ENCODE data around the gene PFKFB2.

The PFKFB2 gene

GRCh38 chr1:207088161-207088560 is 35.1 kb downstream of the PFKFB2 start:
- Histone ChIP-seq H3K36me3 (no peaks in the 10 kb centered on the region), H3K27ac (no peak overlapping the region), H3K27me3 (ENCODE audit: insufficient read depth, low read depth, severe bottlenecking) (peaks cover 100% of the 10 kb centered on the region), H3K9me3 (ENCODE audit: severe bottlenecking) (no peaks in the 10 kb centered on the region), H3K4me3 (ENCODE audit: low read depth, low read length) (no peak overlapping the region)
- TF ChIP-seq CTCF (IDR thresholded peaks at IDR 0.05; ENCODE audit: low read depth, low read length) = no peak
- no peak for DNase-seq

GRCh38 chr1:207088701-207089626 is 35.9 kb downstream of the PFKFB2 start, which contains the start of gene C4BPB:
Gene C4BPB (plus strand): TSS chr1:207088860. CDS start chr1:207089532, 672 bp downstream.
- Histone ChIP-seq H3K36me3 (no peaks in the 10 kb centered on the region), H3K4me3 (ENCODE audit: low read depth, low read length) (no peak within 1 kb of the TSS), H3K9me3 (ENCODE audit: severe bottlenecking) (no peaks in the 10 kb centered on the region), H3K27ac (no peak within 1 kb of the TSS), H3K27me3 (ENCODE audit: insufficient read depth, low read depth, severe bottlenecking) (peaks cover 100% of the 10 kb centered on the region)
- DNase-seq = no peak
- no peak for TF ChIP-seq CTCF (IDR thresholded peaks at IDR 0.05; ENCODE audit: low read depth, low read length)

GRCh38 chr1:207089627-207090355 is 36.7 kb downstream of the PFKFB2 start:
- Histone ChIP-seq H3K27me3 (ENCODE audit: insufficient read depth, low read depth, severe bottlenecking) (peaks cover 100% of the 10 kb centered on the region), H3K4me3 (ENCODE audit: low read depth, low read length) (no peak overlapping the region), H3K9me3 (ENCODE audit: severe bottlenecking) (no peaks in the 10 kb centered on the region), H3K27ac (no peak overlapping the region), H3K36me3 (no peaks in the 10 kb centered on the region)
- TF ChIP-seq CTCF (IDR thresholded peaks at IDR 0.05; ENCODE audit: low read depth, low read length) = no peak
- no peak for DNase-seq

- DNase-seq = no peak
- Histone ChIP-seq H3K9me3 (ENCODE audit: severe bottlenecking) (no peaks in the 10 kb centered on the region), H3K36me3 (no peaks in the 10 kb centered on the region), H3K27me3 (ENCODE audit: insufficient read depth, low read depth, severe bottlenecking) (peaks cover 100% of the 10 kb centered on the region), H3K27ac (no peak overlapping the region), H3K4me3 (ENCODE audit: low read depth, low read length) (no peak overlapping the region)
- TF ChIP-seq CTCF (IDR thresholded peaks at IDR 0.05; ENCODE audit: low read depth, low read length) = no peak
Observed at GRCh38 chr1:207091200-207091908, 38.3 kb downstream of the PFKFB2 start.

GRCh38 chr1:207093944-207094343 is 40.9 kb downstream of the PFKFB2 start:
- H3K4me3 ChIP-seq (ENCODE audit: low read depth, low read length) = no peak overlapping the region
- H3K27me3 ChIP-seq (ENCODE audit: insufficient read depth, low read depth, severe bottlenecking) = peaks cover 95% of the 10 kb centered on the region
- no peak overlapping the region for H3K27ac ChIP-seq
- no peaks in the 10 kb centered on the region for H3K36me3 ChIP-seq
- no peak for TF ChIP-seq CTCF (IDR thresholded peaks at IDR 0.05; ENCODE audit: low read depth, low read length)
- no peak for DNase-seq
- peaks cover 7% of the 10 kb centered on the region for H3K9me3 ChIP-seq (ENCODE audit: severe bottlenecking)
